Neural cell (in vitro differentiated cells): ENCODE measurements around the gene HS3ST5. TPM values are rescaled to one million over a fixed set of nuclear protein-coding genes. Genes with fewer than 3 reads are reported as not detected.

ENCODE experiments used
- H2AFZ ChIP-seq: fragments of 200-600, 300-800 bp; sonication (generic), shearing (Covaris generic); 2 replicates; pipeline ENCODE4 v1.6.0; 2014; ENCODE audit warnings: low read depth, mild to moderate bottlenecking, antibody characterized with exemption, low read length, moderate library complexity
- H3F3A ChIP-seq: fragments of 200-600 bp; shearing (Covaris generic); 2 replicates; pipeline ENCODE4 v1.6.1; 2016; ENCODE audit warnings: mild to moderate bottlenecking, moderate library complexity, mixed read lengths, antibody characterized with exemption, low read length; ENCODE audit not compliant: insufficient read depth, poor library complexity, severe bottlenecking
- H3K27ac ChIP-seq: fragments of 200-600, 300-800 bp; sonication (generic), shearing (Covaris generic); 2 replicates; pipeline ENCODE4 v1.5.1; 2014; ENCODE audit warnings: mild to moderate bottlenecking, low read length, moderate library complexity
- H3K27me3 ChIP-seq: fragments of 300-800, 200-600 bp; sonication (generic), shearing (Covaris generic); 2 replicates; pipeline ENCODE4 v1.6.0; 2014; ENCODE audit warnings: mild to moderate bottlenecking, low read depth, low read length, moderate library complexity; ENCODE audit not compliant: insufficient read depth
- H3K36me3 ChIP-seq: fragments of 300-800, 200-600 bp; sonication (generic), shearing (Covaris generic); 2 replicates; pipeline ENCODE4 v1.5.1; 2014; ENCODE audit warnings: mild to moderate bottlenecking, antibody characterized with exemption, low read length, moderate library complexity; ENCODE audit not compliant: insufficient read depth
- H3K4me2 ChIP-seq: fragments of 300-800, 200-600 bp; sonication (generic), shearing (Covaris generic); 2 replicates; pipeline ENCODE4 v1.6.0; 2014; ENCODE audit warnings: mild to moderate bottlenecking, low read length
- H3K4me3 ChIP-seq: fragments of 300-800, 200-600 bp; sonication (generic), shearing (Covaris generic); 2 replicates; pipeline ENCODE4 v1.5.1; 2014; ENCODE audit warnings: mild to moderate bottlenecking, low read length, moderate library complexity
- H3K79me2 ChIP-seq: fragments of 200-600 bp; shearing (Covaris generic); replicated peaks from 2 replicates; pipeline ENCODE4 v1.6.0; 2014; ENCODE audit warnings: mild to moderate bottlenecking, low read length, moderate library complexity; ENCODE audit not compliant: insufficient read depth
- H3K9ac ChIP-seq: fragments of 300-800, 200-600 bp; sonication (generic), shearing (Covaris generic); 2 replicates; pipeline ENCODE4 v1.6.1; 2016; ENCODE audit warnings: mild to moderate bottlenecking, low read length, mixed read lengths
- H3K9me2 ChIP-seq: fragments of 200-600 bp; shearing (Covaris generic); 2 replicates; pipeline ENCODE4 v1.6.1; 2016; ENCODE audit warnings: mild to moderate bottlenecking, low read length, mixed read lengths; ENCODE audit not compliant: insufficient read depth
- H3K9me3 ChIP-seq: fragments of 200-600, 300-800 bp; sonication (generic), shearing (Covaris generic); 2 replicates; pipeline ENCODE4 v1.6.1; 2016; ENCODE audit warnings: mild to moderate bottlenecking, mixed run types, low read length, moderate library complexity, mixed read lengths
- H4K20me1 ChIP-seq: fragments of 200-600 bp; shearing (Covaris generic); 2 replicates; pipeline ENCODE4 v1.6.1; 2016; ENCODE audit warnings: mild to moderate bottlenecking, mixed run types; ENCODE audit not compliant: insufficient read depth
- CTCF ChIP-seq: fragments of 450-650 bp; IDR thresholded peaks from 2 replicates; pipeline ENCODE4 v1.5.1; 2014; ENCODE audit warnings: antibody characterized with exemption, mild to moderate bottlenecking, moderate library complexity; ENCODE audit not compliant: poor library complexity, severe bottlenecking
- EP300 ChIP-seq: fragments of 450-650 bp; conservative IDR thresholded peaks from 2 replicates; pipeline ENCODE4 v1.6.1; 2014; ENCODE audit warnings: antibody characterized with exemption, mild to moderate bottlenecking, moderate library complexity; ENCODE audit not compliant: poor library complexity, severe bottlenecking
- EZH2 ChIP-seq: fragments of 200-600, 300-800 bp; shearing (Covaris generic), sonication (generic); IDR thresholded peaks from 2 replicates; pipeline ENCODE4 v1.6.1; 2014; ENCODE audit warnings: antibody characterized with exemption, low read length, borderline replicate concordance, mild to moderate bottlenecking; ENCODE audit not compliant: insufficient read depth, poor library complexity, severe bottlenecking
- MXI1 ChIP-seq: fragments of 450-650 bp; conservative IDR thresholded peaks from 2 replicates; pipeline ENCODE4 v1.6.1; 2014; ENCODE audit warnings: antibody characterized with exemption, mild to moderate bottlenecking; ENCODE audit not compliant: poor library complexity, severe bottlenecking
- POLR2AphosphoS5 ChIP-seq: IDR thresholded peaks from 2 replicates; pipeline ENCODE4 v1.6.1; 2012
- RAD21 ChIP-seq: fragments of 450-650 bp; conservative IDR thresholded peaks from 2 replicates; pipeline ENCODE4 v1.6.1; 2014; ENCODE audit warnings: antibody characterized with exemption, mild to moderate bottlenecking, moderate library complexity
- REST ChIP-seq: IDR thresholded peaks from 2 replicates; pipeline ENCODE4 v1.6.1; 2012; ENCODE audit warnings: borderline replicate concordance
- SMC3 ChIP-seq: fragments of 450-650 bp; conservative IDR thresholded peaks from 2 replicates; pipeline ENCODE4 v1.6.1; 2014; ENCODE audit warnings: antibody characterized with exemption, mild to moderate bottlenecking, moderate library complexity; ENCODE audit not compliant: poor library complexity
- TAF1 ChIP-seq: IDR thresholded peaks from 2 replicates; pipeline ENCODE4 v1.6.1; 2012; ENCODE audit warnings: low read depth
- polyA plus RNA-seq: library from polyadenylated mRNA; depleted of rRNA; stranded (reverse); fragments of >200 nt; gene quantifications from 2 replicates; pipeline ENCODE4 v1.2.3, GENCODE V29; 2014

Gene HS3ST5
- polyA plus RNA-seq, 1 donor from 2014 or later, result not detected

- Histone ChIP-seq H2AFZ (no peak overlapping the region), H3K4me2 (no peak overlapping the region), H3K36me3 (no peaks in the 10 kb centered on the region), H4K20me1 (no peaks in the 10 kb centered on the region), H3K9me3 (no peaks in the 10 kb centered on the region), H3K79me2 (no peaks in the 10 kb centered on the region), H3K4me3 (no peak overlapping the region), H3K27me3 (no peaks in the 10 kb centered on the region), H3K27ac (peak overlapping the region; percentile 48), H3K9me2 (no peaks in the 10 kb centered on the region), H3K9ac (no peak overlapping the region), H3F3A (no peaks in the 10 kb centered on the region)
- TF ChIP-seq POLR2AphosphoS5, result peak; percentile 75
- TF ChIP-seq MXI1, result no peak
- peak; percentile 93 for TF ChIP-seq EP300
- no peak for TF ChIP-seq SMC3
These were observed 82.0 kb downstream of the HS3ST5 start for GRCh38 chr6:114260810-114261209.

GRCh38 chr6:114258376-114258775, 84.4 kb downstream of the HS3ST5 start:
- no peaks in the 10 kb centered on the region for H3K79me2 ChIP-seq
- H3F3A ChIP-seq, result no peaks in the 10 kb centered on the region
- H3K4me3 ChIP-seq, result no peak overlapping the region
- H3K36me3 ChIP-seq, result no peaks in the 10 kb centered on the region
- H3K4me2 ChIP-seq, result no peak overlapping the region
- H4K20me1 ChIP-seq, result no peaks in the 10 kb centered on the region
- H3K27me3 ChIP-seq, result no peaks in the 10 kb centered on the region
- TF ChIP-seq EP300 (no peak), REST (no peak), POLR2AphosphoS5 (no peak), TAF1 (no peak), MXI1 (no peak), EZH2 (no peak), RAD21 (no peak), CTCF (no peak), SMC3 (no peak)
- no peak overlapping the region for H2AFZ ChIP-seq
- H3K9ac ChIP-seq, result no peak overlapping the region
- H3K9me2 ChIP-seq, result no peaks in the 10 kb centered on the region
- no peaks in the 10 kb centered on the region for H3K9me3 ChIP-seq
- no peak overlapping the region for H3K27ac ChIP-seq

- H3K27ac ChIP-seq, result no peak overlapping the region
- H3K4me3 ChIP-seq, result no peak overlapping the region
- no peaks in the 10 kb centered on the region for H3K79me2 ChIP-seq
- TF ChIP-seq EP300 (no peak), EZH2 (no peak), MXI1 (no peak), TAF1 (no peak), CTCF (no peak)
- no peak overlapping the region for H3K9ac ChIP-seq
- no peaks in the 10 kb centered on the region for H3K9me2 ChIP-seq
- H3K27me3 ChIP-seq, result no peaks in the 10 kb centered on the region
- no peak overlapping the region for H3K4me2 ChIP-seq
- H3K36me3 ChIP-seq, result no peaks in the 10 kb centered on the region
- no peak overlapping the region for H2AFZ ChIP-seq
- no peaks in the 10 kb centered on the region for H3K9me3 ChIP-seq
- H4K20me1 ChIP-seq, result no peaks in the 10 kb centered on the region
- no peaks in the 10 kb centered on the region for H3F3A ChIP-seq
These were observed 89.4 kb downstream of the HS3ST5 start for GRCh38 chr6:114253431-114253830.
